ENCODE data around the gene ENPP6.

The ENPP6 gene

GRCh38 chr4:184108006-184108501 is 109.6 kb downstream of the ENPP6 start:
- in situ Hi-C loops (cut with MboI; ENCODE audit: low pct_unique_long_range_greater_than_20kb, low sequenced_read_pairs, unreplicated experiment): no loop called here
- no peak for TF ChIP-seq CTCF (IDR thresholded peaks at IDR 0.05; ENCODE audit: extremely low read depth, insufficient read depth, missing control alignments)
- no peak for DNase-seq (ENCODE audit: low spot score)

- no peak for TF ChIP-seq CTCF (IDR thresholded peaks at IDR 0.05; ENCODE audit: extremely low read depth, insufficient read depth, missing control alignments)
- no peak for DNase-seq (ENCODE audit: low spot score)
- in situ Hi-C loops (cut with MboI; ENCODE audit: low pct_unique_long_range_greater_than_20kb, low sequenced_read_pairs, unreplicated experiment): no loop called here
Measured at GRCh38 chr4:184104419-184105101, 113.1 kb downstream of the ENPP6 start.

GRCh38 chr4:184103527-184104264 is 114.0 kb downstream of the ENPP6 start:
- no peak for DNase-seq (ENCODE audit: low spot score)
- in situ Hi-C loops (cut with MboI; ENCODE audit: low pct_unique_long_range_greater_than_20kb, low sequenced_read_pairs, unreplicated experiment): no loop called here
- TF ChIP-seq CTCF (IDR thresholded peaks at IDR 0.05; ENCODE audit: extremely low read depth, insufficient read depth, missing control alignments): no peak

GRCh38 chr4:184102927-184103326 is 114.7 kb downstream of the ENPP6 start:
- no peak for TF ChIP-seq CTCF (IDR thresholded peaks at IDR 0.05; ENCODE audit: extremely low read depth, insufficient read depth, missing control alignments)
- in situ Hi-C loops (cut with MboI; ENCODE audit: low pct_unique_long_range_greater_than_20kb, low sequenced_read_pairs, unreplicated experiment): no loop called here
- no peak for DNase-seq (ENCODE audit: low spot score)

- in situ Hi-C loops (cut with MboI; ENCODE audit: low pct_unique_long_range_greater_than_20kb, low sequenced_read_pairs, unreplicated experiment): no loop called here
- no peak for DNase-seq (ENCODE audit: low spot score)
- no peak for TF ChIP-seq CTCF (IDR thresholded peaks at IDR 0.05; ENCODE audit: extremely low read depth, insufficient read depth, missing control alignments)
Measured at GRCh38 chr4:184102488-184102887, 115.2 kb downstream of the ENPP6 start.

- no peak for TF ChIP-seq CTCF (IDR thresholded peaks at IDR 0.05; ENCODE audit: extremely low read depth, insufficient read depth, missing control alignments)
- in situ Hi-C loops (cut with MboI; ENCODE audit: low pct_unique_long_range_greater_than_20kb, low sequenced_read_pairs, unreplicated experiment): no loop called here
- DNase-seq (ENCODE audit: low spot score): no peak
Measured at GRCh38 chr4:184101711-184102110, 116.0 kb downstream of the ENPP6 start.
